HepG2 (cell line): ENCODE measurements around the gene NPHP4. TPM values are rescaled to one million over a fixed set of nuclear protein-coding genes. Genes with fewer than 3 reads are reported as not detected.

Source experiments
- ATAC-seq: fragments of 200-7000 bp; cut with Tn5 transposase; 3 replicates; pipeline ENCODE4 v1.9.1; 2020; ENCODE audit warnings: mild to moderate bottlenecking, moderate library complexity
- BruUV-seq: library from RNA; stranded (reverse); fragments of 400-500 nt; replicated peaks from 2 replicates; lab custom pipeline; 2021; lab: Mats Ljungman, UMichigan
- CTCF ChIA-PET: fragments of 300-600 bp; formaldehyde crosslinking; extraction: SDS; loops from one replicate; lab custom pipeline; 2021; ENCODE audit warnings: low total read pairs, inconsistent platforms, low intra/inter-chr PET ratio; lab: Yijun Ruan, JAX
- POLR2A ChIA-PET: fragments of 350-600 bp; sonication (Branson Sonifier 250); formaldehyde crosslinking; loops from one replicate; lab custom pipeline; 2020; ENCODE audit warnings: antibody characterized with exemption, inconsistent platforms; lab: Yijun Ruan, JAX
- DNase-seq: peaks from one replicate; pipeline ENCODE4 v3.0.0-alpha.2; 2015; ENCODE audit warnings: low spot score
- FAIRE-seq: peaks from 3 replicates; lab custom pipeline; 2011; peaks lifted over from hg19 to GRCh38; lab: Jason Lieb, UNC
- H2AFZ ChIP-seq: one replicate; pipeline ENCODE4 v1.6.1; 2011; ENCODE audit warnings: low read length, inconsistent platforms
- H3K27ac ChIP-seq: fragments of 300-600 bp; 3 replicates; pipeline ENCODE4 v1.8.0; 2011; ENCODE audit warnings: mixed run types, mild to moderate bottlenecking, mixed read lengths, low read length, inconsistent platforms; ENCODE audit not compliant: insufficient read depth; ENCODE audit errors: extremely low read length
- H3K27me3 ChIP-seq, 2 experiments: fragments of 200-600 bp in 1 of 2; 2 replicates in 1 of 2; 3 replicates in 1 of 2; pipeline versions ENCODE4 v1.6.0 to v1.8.0; 2011; ENCODE audit warnings: low read length in 2 of 2, mild to moderate bottlenecking in 2 of 2, moderate library complexity in 2 of 2, inconsistent platforms in 1 of 2; ENCODE audit not compliant: insufficient read depth in 2 of 2, control insufficient read depth in 1 of 2
- H3K36me3 ChIP-seq, 2 experiments: fragments of 200-600 bp in 1 of 2; replicated peaks in 1 of 2; 2 replicates in 1 of 2; 3 replicates in 1 of 2; pipeline versions ENCODE4 v1.5.1 to v1.8.0; 2011; ENCODE audit warnings: low read length in 2 of 2, inconsistent platforms in 1 of 2; ENCODE audit not compliant: insufficient read depth in 2 of 2, control insufficient read depth in 1 of 2
- H3K4me1 ChIP-seq: 2 replicates; pipeline ENCODE4 v1.5.1; 2012; ENCODE audit warnings: low read length, inconsistent platforms; ENCODE audit not compliant: insufficient read depth
- H3K4me2 ChIP-seq: 2 replicates; pipeline ENCODE4 v1.6.0; 2011; ENCODE audit warnings: low read depth, low read length, inconsistent platforms
- H3K4me3 ChIP-seq, 3 experiments: fragments of 200-600 bp in 1 of 3; sonication (generic), shearing (Covaris generic) in 1 of 3; replicated peaks in 1 of 3; 2 replicates each; pipeline ENCODE4 v1.5.1; 2011 to 2016; ENCODE audit warnings: low read length in 3 of 3, inconsistent platforms in 2 of 3, low read depth in 2 of 3, mild to moderate bottlenecking in 2 of 3, control low read depth in 1 of 3, mixed read lengths in 1 of 3; ENCODE audit not compliant: insufficient read depth in 1 of 3
- H3K79me2 ChIP-seq: one replicate; pipeline ENCODE4 v1.6.1; 2011; ENCODE audit warnings: low read length, inconsistent platforms; ENCODE audit not compliant: insufficient read depth
- H3K9ac ChIP-seq: 2 replicates; pipeline ENCODE4 v1.6.0; 2011; ENCODE audit warnings: mild to moderate bottlenecking, low read depth, low read length, inconsistent platforms; ENCODE audit not compliant: insufficient read depth
- H3K9me3 ChIP-seq: 2 replicates; pipeline ENCODE4 v1.5.1; 2012; ENCODE audit warnings: mild to moderate bottlenecking, low read length
- H4K20me1 ChIP-seq: 2 replicates; pipeline ENCODE4 v1.6.0; 2011; ENCODE audit warnings: inconsistent platforms, mild to moderate bottlenecking, low read length, moderate library complexity; ENCODE audit not compliant: insufficient read depth
- CBFB ChIP-seq: sonication (generic); formaldehyde crosslinking; IDR thresholded peaks from 2 replicates; pipeline ENCODE4 v1.4.0; 2020; ENCODE audit warnings: missing genetic modification reagents
- EED ChIP-seq: sonication (generic); formaldehyde crosslinking; IDR thresholded peaks from 2 replicates; pipeline ENCODE4 v1.5.0; 2020; ENCODE audit warnings: mild to moderate bottlenecking, missing genetic modification reagents
- HES4 ChIP-seq: sonication (generic); formaldehyde crosslinking; IDR thresholded peaks from 2 replicates; pipeline ENCODE4 v1.9.0; 2021; ENCODE audit warnings: mild to moderate bottlenecking, missing genetic modification reagents, borderline replicate concordance
- HNRNPK ChIP-seq: fragments of 200-400 bp; formaldehyde crosslinking; IDR thresholded peaks from 2 replicates; pipeline ENCODE4 v1.6.1; 2018; ENCODE audit warnings: low read length, low read depth, moderate library complexity, mild to moderate bottlenecking; ENCODE audit not compliant: poor library complexity, severe bottlenecking
- HOXA9 ChIP-seq: sonication (generic); formaldehyde crosslinking; IDR thresholded peaks from 2 replicates; pipeline ENCODE4 v1.8.1; 2022; ENCODE audit warnings: missing genetic modification reagents, mild to moderate bottlenecking, moderate library complexity, borderline replicate concordance
- ONECUT2 ChIP-seq: sonication (generic); formaldehyde crosslinking; IDR thresholded peaks from 2 replicates; pipeline ENCODE4 v1.4.0; 2020; ENCODE audit warnings: missing genetic modification reagents
- SNAI1 ChIP-seq: sonication (generic); formaldehyde crosslinking; IDR thresholded peaks from 2 replicates; pipeline ENCODE4 v1.5.0; 2020; ENCODE audit warnings: mild to moderate bottlenecking, missing genetic modification reagents, borderline replicate concordance
- ZNF225 ChIP-seq: sonication (generic); formaldehyde crosslinking; IDR thresholded peaks from 2 replicates; pipeline ENCODE4 v1.4.0; 2020; ENCODE audit warnings: mild to moderate bottlenecking, missing genetic modification reagents
- ZNF652 ChIP-seq: IDR thresholded peaks from 2 replicates; pipeline ENCODE4 v1.6.1; 2016; ENCODE audit warnings: low read depth, borderline replicate concordance
- ZNF83 ChIP-seq: sonication (generic); formaldehyde crosslinking; IDR thresholded peaks from 2 replicates; pipeline ENCODE4 v1.4.0; 2020; ENCODE audit warnings: missing genetic modification reagents, mild to moderate bottlenecking, borderline replicate concordance
- ZNF879 ChIP-seq: sonication (generic); formaldehyde crosslinking; IDR thresholded peaks from 2 replicates; pipeline ENCODE4 v1.8.1; 2023; ENCODE audit warnings: missing genetic modification reagents
- WGBS: methylation state at CpG from one replicate; pipeline ENCODE4 v1.1.6; 2017; ENCODE audit warnings: low lambda C conversion rate; 5-methylcytosine and 5-hydroxymethylcytosine counted together
- in situ Hi-C: cut with HindIII; loops from 2 replicates; pipeline ENCODE4 v1.10.0; 2017; ENCODE audit warnings: low pct_unique_long_range_greater_than_20kb; ENCODE audit not compliant: extremely low pct_ligation_motif_present
- intact Hi-C: fragments of 100-400 bp; cut with micrococcal nuclease; formaldehyde crosslinking; loops from one replicate; pipeline ENCODE4 v1.10.0; 2022; ENCODE audit not compliant: unreplicated experiment
- polyA plus RNA-seq, 8 experiments: library from polyadenylated mRNA; depleted of rRNA in 3 of 8; stranded (reverse) in 7 of 8; unstranded in 1 of 8; fragments of >200 nt; fragmentation: Illumina TruSeq in 4 of 8; extraction: Trizol in 4 of 8; gene quantifications; 2 replicates each; pipeline versions ENCODE4 v1.2.1 to v1.2.3, GENCODE V29; 2011 to 2016; ENCODE audit warnings: low read depth in 4 of 8, missing spikeins in 1 of 8, mixed read lengths in 1 of 8; ENCODE audit not compliant: insufficient read depth in 1 of 8
- total RNA-seq, 5 experiments: library from RNA; depleted of rRNA; stranded (reverse); fragments of >200 nt; fragmentation: Illumina TruSeq; extraction: Trizol; gene quantifications; 2 replicates each; pipeline ENCODE4 v1.2.3, GENCODE V29; 2016; ENCODE audit warnings: low read depth in 1 of 5
- TF ChIP-seq, protein P1 (sequence below): sonication (generic); formaldehyde crosslinking; IDR thresholded peaks from 2 replicates; pipeline ENCODE4 v1.4.0; 2020; ENCODE audit warnings: missing genetic modification reagents
- TF ChIP-seq, protein P2 (sequence below): sonication (generic); formaldehyde crosslinking; IDR thresholded peaks from 2 replicates; pipeline ENCODE4 v1.4.0; 2020; ENCODE audit warnings: missing genetic modification reagents

NPHP4 gene
- total and polyA plus RNA-seq, 2 of the 13 experiments (the other 11 are each of a cell fraction or from before 2014, with no cell fraction given), result 4.4 to 6.8 TPM

DNA sequence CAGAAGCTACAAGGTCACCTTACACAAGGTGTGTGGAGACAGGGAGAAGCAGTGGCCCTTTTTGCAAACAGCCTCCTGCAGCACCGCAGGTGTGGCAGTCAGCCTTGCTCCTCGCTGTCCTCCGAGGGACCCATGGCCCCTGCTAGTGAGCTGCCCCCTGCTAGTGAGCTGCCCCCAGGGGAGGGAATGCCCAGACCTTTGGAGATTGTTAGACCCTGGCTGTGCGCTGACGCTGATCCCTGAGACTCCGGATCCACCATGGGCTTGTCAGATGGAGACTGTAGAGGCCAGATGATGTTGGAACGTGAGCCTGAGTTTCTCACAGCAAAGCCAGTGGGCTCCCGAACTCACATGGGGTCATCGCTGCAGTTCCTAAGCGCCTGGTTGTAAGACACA, 172.2 kb downstream of the NPHP4 start:
- Histone ChIP-seq H3K9me3 (no peaks in the 10 kb centered on the region), H3K4me1 (no peaks in the 10 kb centered on the region), H3K4me2 (no peak overlapping the region), H3K79me2 (no peaks in the 10 kb centered on the region), H4K20me1 (no peaks in the 10 kb centered on the region), H3K27me3 (peaks cover 2 to 30% of the 10 kb centered on the region in 2 experiments; a peak in 3 of 5 replicates), H2AFZ (no peak overlapping the region), H3K36me3 (no peaks in the 10 kb centered on the region), H3K4me3 (no peak overlapping the region), H3K27ac (no peak overlapping the region), H3K9ac (no peak overlapping the region)
- intact Hi-C loops (no loop called here), in situ Hi-C loops (no loop called here)
- ATAC-seq (no peak), DNase-seq (no peak), FAIRE-seq (no peak)
- TF ChIP-seq ZNF879, result no peak
- POLR2A ChIA-PET, result no interaction called here
- no CpG with 5 or more reads among the region's 10 CpGs for WGBS
- BruUV-seq, result no TSS peak
- CTCF ChIA-PET, result no interaction called here

DNA sequence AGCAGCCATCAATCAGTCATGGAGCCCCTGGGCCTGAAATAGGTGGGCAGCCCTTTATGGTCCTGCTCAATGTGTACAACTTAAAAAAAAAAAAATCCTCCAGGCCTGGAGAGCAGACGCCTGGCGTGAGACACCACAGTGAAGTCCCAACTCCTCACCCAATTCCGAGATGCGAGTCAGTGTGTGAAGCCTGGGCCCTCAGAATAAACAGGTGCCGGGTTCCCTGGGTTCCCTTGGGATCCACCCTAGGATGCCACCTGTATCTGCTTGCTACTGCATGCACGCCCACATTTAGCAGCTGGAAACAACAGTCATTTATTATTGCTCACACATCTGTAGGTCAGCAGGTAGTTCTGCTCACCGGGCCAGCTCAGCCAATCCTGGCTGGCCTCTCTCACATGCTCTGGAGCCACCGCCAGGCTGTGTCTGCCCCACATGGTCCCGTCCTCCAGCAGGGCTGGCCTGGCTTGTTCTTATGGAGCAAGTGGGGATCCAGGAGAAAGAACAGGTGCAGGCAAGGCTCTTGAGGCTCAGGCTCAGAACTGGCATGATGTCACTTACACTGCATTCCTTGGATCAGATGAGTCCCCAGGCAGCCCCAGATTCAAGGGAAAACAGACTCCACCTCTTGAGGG, 172.7 kb downstream of the NPHP4 start:
- H3K4me2 ChIP-seq, result no peak overlapping the region
- 17% methylated on average over 9 of the region's 9 CpGs for WGBS
- CTCF ChIA-PET, result no interaction called here

More for the DNA sequence above, 172.7 kb downstream of the NPHP4 start:
- TF ChIP-seq, protein P1, sequence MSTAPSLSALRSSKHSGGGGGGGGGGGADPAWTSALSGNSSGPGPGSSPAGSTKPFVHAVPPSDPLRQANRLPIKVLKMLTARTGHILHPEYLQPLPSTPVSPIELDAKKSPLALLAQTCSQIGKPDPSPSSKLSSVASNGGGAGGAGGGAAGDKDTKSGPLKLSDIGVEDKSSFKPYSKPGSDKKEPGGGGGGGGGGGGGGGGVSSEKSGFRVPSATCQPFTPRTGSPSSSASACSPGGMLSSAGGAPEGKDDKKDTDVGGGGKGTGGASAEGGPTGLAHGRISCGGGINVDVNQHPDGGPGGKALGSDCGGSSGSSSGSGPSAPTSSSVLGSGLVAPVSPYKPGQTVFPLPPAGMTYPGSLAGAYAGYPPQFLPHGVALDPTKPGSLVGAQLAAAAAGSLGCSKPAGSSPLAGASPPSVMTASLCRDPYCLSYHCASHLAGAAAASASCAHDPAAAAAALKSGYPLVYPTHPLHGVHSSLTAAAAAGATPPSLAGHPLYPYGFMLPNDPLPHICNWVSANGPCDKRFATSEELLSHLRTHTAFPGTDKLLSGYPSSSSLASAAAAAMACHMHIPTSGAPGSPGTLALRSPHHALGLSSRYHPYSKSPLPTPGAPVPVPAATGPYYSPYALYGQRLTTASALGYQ, result no peak
- no peak for TF ChIP-seq ZNF652 (CRISPR knock-in tag)
- TF ChIP-seq, protein P2, sequence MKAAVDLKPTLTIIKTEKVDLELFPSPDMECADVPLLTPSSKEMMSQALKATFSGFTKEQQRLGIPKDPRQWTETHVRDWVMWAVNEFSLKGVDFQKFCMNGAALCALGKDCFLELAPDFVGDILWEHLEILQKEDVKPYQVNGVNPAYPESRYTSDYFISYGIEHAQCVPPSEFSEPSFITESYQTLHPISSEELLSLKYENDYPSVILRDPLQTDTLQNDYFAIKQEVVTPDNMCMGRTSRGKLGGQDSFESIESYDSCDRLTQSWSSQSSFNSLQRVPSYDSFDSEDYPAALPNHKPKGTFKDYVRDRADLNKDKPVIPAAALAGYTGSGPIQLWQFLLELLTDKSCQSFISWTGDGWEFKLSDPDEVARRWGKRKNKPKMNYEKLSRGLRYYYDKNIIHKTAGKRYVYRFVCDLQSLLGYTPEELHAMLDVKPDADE (CRISPR knock-in tag), result no peak
- TF ChIP-seq SNAI1 (CRISPR knock-in tag), result no peak
- TF ChIP-seq EED (CRISPR knock-in tag), result no peak
- no peak for TF ChIP-seq HES4 (CRISPR knock-in tag)
- TF ChIP-seq ZNF225 (CRISPR knock-in tag), result no peak
- TF ChIP-seq ZNF83 (CRISPR knock-in tag), result no peak
- no peak for TF ChIP-seq CBFB
- no peak for TF ChIP-seq HOXA9 (CRISPR knock-in tag)
- TF ChIP-seq HNRNPK, result no peak
- no peak for TF ChIP-seq ONECUT2
- POLR2A ChIA-PET, result no interaction called here
- H3K79me2 ChIP-seq, result no peaks in the 10 kb centered on the region
- no peak for DNase-seq
- ATAC-seq, result no peak
- in situ Hi-C loops (no loop called here), intact Hi-C loops (no loop called here)
- no peaks in the 10 kb centered on the region for H3K4me1 ChIP-seq
- FAIRE-seq, result no peak
- H3K27ac ChIP-seq, result no peak overlapping the region
- H3K9me3 ChIP-seq, result no peaks in the 10 kb centered on the region
- peaks cover 2 to 31% of the 10 kb centered on the region in 2 experiments; a peak in 3 of 5 replicates for H3K27me3 ChIP-seq
- no peak overlapping the region for H3K4me3 ChIP-seq
- H3K36me3 ChIP-seq, result no peaks in the 10 kb centered on the region
- H2AFZ ChIP-seq, result no peak overlapping the region
- no peaks in the 10 kb centered on the region for H4K20me1 ChIP-seq
- no peak overlapping the region for H3K9ac ChIP-seq
- BruUV-seq, result no TSS peak
